ENCODE measurements around the gene DNAH12. TPM values are rescaled to one million over a fixed set of nuclear protein-coding genes. Genes with fewer than 3 reads are reported as not detected.

Gene DNAH12
- polyA plus RNA-seq, 1 donor from 2014 or later = 1.8 TPM

- H3F3A ChIP-seq (ENCODE audit: insufficient read depth, low read length, poor library complexity, severe bottlenecking) = no peaks in the 10 kb centered on the region
- H3K9ac ChIP-seq (ENCODE audit: low read length) = no peak overlapping the region
- H3K9me3 ChIP-seq (ENCODE audit: low read length) = no peaks in the 10 kb centered on the region
- H3K36me3 ChIP-seq (ENCODE audit: insufficient read depth, low read length) = no peaks in the 10 kb centered on the region
- H2AFZ ChIP-seq (ENCODE audit: low read depth, low read length) = no peak overlapping the region
- TF ChIP-seq EZH2 (IDR thresholded peaks at IDR 0.05; ENCODE audit: borderline replicate concordance, insufficient read depth, low read length, poor library complexity, severe bottlenecking) (no peak), REST (IDR thresholded peaks at IDR 0.05; ENCODE audit: borderline replicate concordance) (no peak), TAF1 (IDR thresholded peaks at IDR 0.05; ENCODE audit: low read depth) (no peak), SMC3 (conservative IDR thresholded peaks at IDR 0.05; ENCODE audit: poor library complexity) (no peak), CTCF (IDR thresholded peaks at IDR 0.05; ENCODE audit: poor library complexity, severe bottlenecking) (no peak), EP300 (conservative IDR thresholded peaks at IDR 0.05; ENCODE audit: poor library complexity, severe bottlenecking) (no peak)
- no peak overlapping the region for H3K4me3 ChIP-seq (ENCODE audit: low read length)
- H3K9me2 ChIP-seq (ENCODE audit: insufficient read depth, low read length) = no peaks in the 10 kb centered on the region
- peaks cover under 1% of the 10 kb centered on the region for H3K79me2 ChIP-seq (replicated peaks; ENCODE audit: insufficient read depth, low read length)
- no peaks in the 10 kb centered on the region for H3K27me3 ChIP-seq (ENCODE audit: insufficient read depth, low read depth, low read length)
- H3K4me2 ChIP-seq (ENCODE audit: low read length) = no peak overlapping the region
- H4K20me1 ChIP-seq (ENCODE audit: insufficient read depth) = no peaks in the 10 kb centered on the region
- H3K27ac ChIP-seq (ENCODE audit: low read length) = no peak overlapping the region
Observed at GRCh38 chr3:57572096-57572495, 28.0 kb upstream of the DNAH12 start.

GRCh38 chr3:57570878-57571277 is 26.7 kb upstream of the DNAH12 start:
- Histone ChIP-seq H3K9me3 (ENCODE audit: low read length) (no peaks in the 10 kb centered on the region), H3K27me3 (ENCODE audit: insufficient read depth, low read depth, low read length) (no peaks in the 10 kb centered on the region), H3K4me3 (ENCODE audit: low read length) (no peak overlapping the region), H3K36me3 (ENCODE audit: insufficient read depth, low read length) (no peaks in the 10 kb centered on the region), H2AFZ (ENCODE audit: low read depth, low read length) (no peak overlapping the region), H3K9ac (ENCODE audit: low read length) (no peak overlapping the region), H3F3A (ENCODE audit: insufficient read depth, low read length, poor library complexity, severe bottlenecking) (no peaks in the 10 kb centered on the region), H3K4me2 (ENCODE audit: low read length) (no peak overlapping the region), H3K27ac (ENCODE audit: low read length) (no peak overlapping the region), H3K79me2 (replicated peaks; ENCODE audit: insufficient read depth, low read length) (no peaks in the 10 kb centered on the region), H3K9me2 (ENCODE audit: insufficient read depth, low read length) (no peaks in the 10 kb centered on the region), H4K20me1 (ENCODE audit: insufficient read depth) (no peaks in the 10 kb centered on the region)
- no peak for TF ChIP-seq CTCF (IDR thresholded peaks at IDR 0.05; ENCODE audit: poor library complexity, severe bottlenecking)
- no peak for TF ChIP-seq TAF1 (IDR thresholded peaks at IDR 0.05; ENCODE audit: low read depth)
- TF ChIP-seq EZH2 (IDR thresholded peaks at IDR 0.05; ENCODE audit: borderline replicate concordance, insufficient read depth, low read length, poor library complexity, severe bottlenecking) = no peak
- TF ChIP-seq EP300 (conservative IDR thresholded peaks at IDR 0.05; ENCODE audit: poor library complexity, severe bottlenecking) = no peak
- TF ChIP-seq MXI1 (conservative IDR thresholded peaks at IDR 0.05; ENCODE audit: poor library complexity, severe bottlenecking) = no peak
- TF ChIP-seq SMC3 (conservative IDR thresholded peaks at IDR 0.05; ENCODE audit: poor library complexity) = no peak
- TF ChIP-seq POLR2AphosphoS5 (IDR thresholded peaks at IDR 0.05) = no peak
- TF ChIP-seq REST (IDR thresholded peaks at IDR 0.05; ENCODE audit: borderline replicate concordance) = no peak
- no peak for TF ChIP-seq RAD21 (conservative IDR thresholded peaks at IDR 0.05)

Data from neural cell (in vitro differentiated cells).